ENCODE results near the gene SEC61G.

- no peak for TF ChIP-seq POLR2A (IDR thresholded peaks at IDR 0.05)
- TF ChIP-seq CTCF (IDR thresholded peaks at IDR 0.05) = no peak
These were observed 36.5 kb downstream of the SEC61G start for GRCh38 chr7:54722502-54722901.
